Endothelial cell of hepatic sinusoid (primary cell): ENCODE measurements around the gene KIAA0040.

Source experiments
- in situ Hi-C: cut with HindIII; loops from 2 replicates; pipeline ENCODE4 v1.10.0; 2017; ENCODE audit warnings: low sequenced_read_pairs

Gene KIAA0040

GRCh38 chr1:175192630-175193526 is at the start of gene KIAA0040:
KIAA0040 (minus strand) TSS chr1:175192776; CDS start chr1:175161013, 31,763 bp downstream.
- in situ Hi-C loops: no loop called here

GRCh38 chr1:175237389-175237788 is 44.8 kb upstream of the KIAA0040 start:
- in situ Hi-C loops: no loop called here

- in situ Hi-C loops: loop anchor here (5.0 kb wide), 1 partner anchor 82 kb away; no protein-coding TSS in a partner anchor
These were observed 42.1 kb upstream of the KIAA0040 start for GRCh38 chr1:175234639-175235038.

- in situ Hi-C loops: loop anchor here (5.0 kb wide), 1 partner anchor 80 kb away; no protein-coding TSS in a partner anchor
These were observed 39.8 kb upstream of the KIAA0040 start for GRCh38 chr1:175232335-175232734.

GRCh38 chr1:175225805-175226129 is 33.2 kb upstream of the KIAA0040 start:
- in situ Hi-C loops: no loop called here

GRCh38 chr1:175222296-175222938 is 29.8 kb upstream of the KIAA0040 start:
- in situ Hi-C loops: no loop called here

GRCh38 chr1:175221557-175222175 is 29.1 kb upstream of the KIAA0040 start:
- in situ Hi-C loops: no loop called here

- in situ Hi-C loops: no loop called here
These were observed 28.4 kb upstream of the KIAA0040 start for GRCh38 chr1:175220853-175221556.

- in situ Hi-C loops: no loop called here
These were observed 27.2 kb upstream of the KIAA0040 start for GRCh38 chr1:175219774-175220173.

GRCh38 chr1:175218786-175219434 is 26.3 kb upstream of the KIAA0040 start:
- in situ Hi-C loops: no loop called here

GRCh38 chr1:175217721-175218531 is 25.4 kb upstream of the KIAA0040 start:
- in situ Hi-C loops: no loop called here

- in situ Hi-C loops: no loop called here
These were observed 23.9 kb upstream of the KIAA0040 start for GRCh38 chr1:175216444-175216843.

- in situ Hi-C loops: no loop called here
These were observed 19.1 kb upstream of the KIAA0040 start for GRCh38 chr1:175211656-175212055.

- in situ Hi-C loops: no loop called here
These were observed 18.2 kb upstream of the KIAA0040 start for GRCh38 chr1:175210744-175211143.

GRCh38 chr1:175209493-175209921 is 16.9 kb upstream of the KIAA0040 start:
- in situ Hi-C loops: no loop called here

GRCh38 chr1:175208773-175209492 is 16.4 kb upstream of the KIAA0040 start:
- in situ Hi-C loops: no loop called here

GRCh38 chr1:175207971-175208370 is 15.4 kb upstream of the KIAA0040 start:
- in situ Hi-C loops: no loop called here

GRCh38 chr1:175206687-175207086 is 14.1 kb upstream of the KIAA0040 start:
- in situ Hi-C loops: no loop called here

- in situ Hi-C loops: loop anchor here (5.0 kb wide), 1 partner anchor 42 kb away; no protein-coding TSS in a partner anchor
These were observed 11.8 kb upstream of the KIAA0040 start for GRCh38 chr1:175204330-175204729.
